Measurements from ENCODE around the gene SPDYE1.
"Not testable (repeated sequence)": the region's sequence is repeated elsewhere in the genome, so short reads cannot be mapped to it uniquely, and the experiment has no call there.

Gene SPDYE1

GRCh38 chr7:43997532-43997931 lies at the start of gene SPDYE1:
Gene SPDYE1, plus strand, starts transcription at chr7:43997897. Its CDS starts 2,053 bp downstream, at chr7:43999950.
- H3K4me3 ChIP-seq; H3K27me3 ChIP-seq; H3K4me1 ChIP-seq; intact Hi-C loops (cut with DNase I; ENCODE audit: low total_unique reads); DNase-seq; H3K9me3 ChIP-seq; H3K36me3 ChIP-seq; H3K27ac ChIP-seq: not testable (repeated sequence)

DNA sequence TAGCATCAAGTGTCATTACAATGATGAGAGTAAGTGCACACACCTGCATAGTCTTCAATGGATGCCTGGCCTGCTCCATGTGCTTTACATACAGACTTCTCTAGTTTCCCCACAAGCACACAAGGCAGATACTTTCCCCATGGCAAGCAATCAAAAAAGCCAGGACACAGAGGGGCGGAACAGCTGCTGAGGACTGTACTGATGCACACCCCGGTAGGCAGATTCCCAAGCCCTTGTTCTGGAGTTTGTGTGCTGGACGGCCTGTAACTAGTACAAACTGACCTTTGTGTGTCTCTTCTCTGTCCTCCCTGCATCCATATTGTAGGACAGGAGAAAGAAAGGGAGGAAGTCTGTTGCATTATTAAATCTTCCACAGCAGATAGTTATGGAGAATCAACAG lies 45.7 kb upstream of the SPDYE1 start:
- TF ChIP-seq, protein P1, sequence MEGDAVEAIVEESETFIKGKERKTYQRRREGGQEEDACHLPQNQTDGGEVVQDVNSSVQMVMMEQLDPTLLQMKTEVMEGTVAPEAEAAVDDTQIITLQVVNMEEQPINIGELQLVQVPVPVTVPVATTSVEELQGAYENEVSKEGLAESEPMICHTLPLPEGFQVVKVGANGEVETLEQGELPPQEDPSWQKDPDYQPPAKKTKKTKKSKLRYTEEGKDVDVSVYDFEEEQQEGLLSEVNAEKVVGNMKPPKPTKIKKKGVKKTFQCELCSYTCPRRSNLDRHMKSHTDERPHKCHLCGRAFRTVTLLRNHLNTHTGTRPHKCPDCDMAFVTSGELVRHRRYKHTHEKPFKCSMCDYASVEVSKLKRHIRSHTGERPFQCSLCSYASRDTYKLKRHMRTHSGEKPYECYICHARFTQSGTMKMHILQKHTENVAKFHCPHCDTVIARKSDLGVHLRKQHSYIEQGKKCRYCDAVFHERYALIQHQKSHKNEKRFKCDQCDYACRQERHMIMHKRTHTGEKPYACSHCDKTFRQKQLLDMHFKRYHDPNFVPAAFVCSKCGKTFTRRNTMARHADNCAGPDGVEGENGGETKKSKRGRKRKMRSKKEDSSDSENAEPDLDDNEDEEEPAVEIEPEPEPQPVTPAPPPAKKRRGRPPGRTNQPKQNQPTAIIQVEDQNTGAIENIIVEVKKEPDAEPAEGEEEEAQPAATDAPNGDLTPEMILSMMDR (IDR thresholded peaks at IDR 0.05), result no peak
- Histone ChIP-seq H3K27ac (no peak overlapping the region), H3K36me3 (peaks cover 44 to 76% (median 69%) of the 10 kb centered on the region in 3 donors), H3K4me3 (no peak overlapping the region), H3K27me3 (no peaks in the 10 kb centered on the region), H3K9me3 (no peaks in the 10 kb centered on the region), H3K4me1 (no peaks in the 10 kb centered on the region)
- no peak for DNase-seq
- intact Hi-C loops (cut with DNase I; ENCODE audit: low total_unique reads), result no loop called here

DNA sequence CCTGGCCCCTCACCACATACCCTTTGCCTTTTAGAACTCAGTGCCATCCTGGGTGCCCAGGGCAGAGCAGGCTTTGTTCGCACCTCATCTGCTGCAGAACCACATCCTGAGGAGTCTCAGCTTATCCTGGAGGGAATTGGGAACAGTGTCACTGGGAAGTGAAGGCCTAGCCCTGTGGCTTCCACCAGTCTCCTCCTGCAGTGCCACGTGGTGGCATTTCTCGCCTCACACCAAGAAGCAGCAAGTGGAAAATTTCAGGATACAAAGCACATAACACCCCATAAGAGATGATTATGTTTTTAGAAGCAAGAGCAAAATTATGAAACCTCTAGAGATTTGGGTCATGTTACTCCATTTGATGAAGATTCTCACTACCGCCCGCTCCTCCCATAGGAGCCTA lies 44.6 kb upstream of the SPDYE1 start:
- Histone ChIP-seq H3K36me3 (peaks cover 36 to 68% (median 60%) of the 10 kb centered on the region in 3 donors), H3K27ac (no peak overlapping the region), H3K9me3 (no peaks in the 10 kb centered on the region), H3K4me1 (no peaks in the 10 kb centered on the region), H3K27me3 (no peaks in the 10 kb centered on the region), H3K4me3 (no peak overlapping the region)
- intact Hi-C loops (cut with DNase I; ENCODE audit: low total_unique reads), result no loop called here
- peak in 1 of 2 donors; percentile 42 for DNase-seq
- TF ChIP-seq, protein P1 (IDR thresholded peaks at IDR 0.05), result no peak

- Histone ChIP-seq H3K36me3 (peaks cover 31 to 59% (median 44%) of the 10 kb centered on the region in 3 donors), H3K4me1 (no peaks in the 10 kb centered on the region), H3K4me3 (no peak overlapping the region), H3K9me3 (no peaks in the 10 kb centered on the region), H3K27ac (no peak overlapping the region), H3K27me3 (no peaks in the 10 kb centered on the region)
- intact Hi-C loops (cut with DNase I; ENCODE audit: low total_unique reads), result no loop called here
- TF ChIP-seq, protein P1 (IDR thresholded peaks at IDR 0.05), result peak; percentile 25 to 28
- DNase-seq, result peak in 1 of 2 donors; percentile 31
Measured at GRCh38 chr7:43954524-43955228, 43.0 kb upstream of the SPDYE1 start.

- TF ChIP-seq, protein P1 (IDR thresholded peaks at IDR 0.05), result no peak
- Histone ChIP-seq H3K9me3 (no peaks in the 10 kb centered on the region), H3K4me1 (no peaks in the 10 kb centered on the region), H3K27ac (no peak overlapping the region), H3K4me3 (no peak overlapping the region), H3K27me3 (no peaks in the 10 kb centered on the region), H3K36me3 (peaks cover 21 to 57% (median 34%) of the 10 kb centered on the region in 3 donors)
- intact Hi-C loops (cut with DNase I; ENCODE audit: low total_unique reads), result no loop called here
- peak in 1 of 2 donors; percentile 11 for DNase-seq
Measured at GRCh38 chr7:43956027-43956426, 41.7 kb upstream of the SPDYE1 start.

GRCh38 chr7:43960933-43961332 lies 36.8 kb upstream of the SPDYE1 start:
- no peak for DNase-seq
- peaks cover 4 to 43% (median 11%) of the 10 kb centered on the region in 3 donors for H3K36me3 ChIP-seq
- H3K9me3 ChIP-seq, result no peaks in the 10 kb centered on the region
- TF ChIP-seq, protein P1 (IDR thresholded peaks at IDR 0.05), result no peak
- no peak overlapping the region for H3K27ac ChIP-seq
- H3K4me3 ChIP-seq, result no peak overlapping the region
- intact Hi-C loops (cut with DNase I; ENCODE audit: low total_unique reads), result no loop called here
- H3K4me1 ChIP-seq, result no peaks in the 10 kb centered on the region
- H3K27me3 ChIP-seq, result no peaks in the 10 kb centered on the region

GRCh38 chr7:43966392-43966791 lies 31.3 kb upstream of the SPDYE1 start:
- H3K27ac ChIP-seq; intact Hi-C loops (cut with DNase I; ENCODE audit: low total_unique reads); DNase-seq; H3K4me1 ChIP-seq; H3K4me3 ChIP-seq; H3K9me3 ChIP-seq; H3K27me3 ChIP-seq: not testable (repeated sequence)
- peaks cover 4 to 27% (median 10%) of the 10 kb centered on the region in 3 donors for H3K36me3 ChIP-seq

DNA sequence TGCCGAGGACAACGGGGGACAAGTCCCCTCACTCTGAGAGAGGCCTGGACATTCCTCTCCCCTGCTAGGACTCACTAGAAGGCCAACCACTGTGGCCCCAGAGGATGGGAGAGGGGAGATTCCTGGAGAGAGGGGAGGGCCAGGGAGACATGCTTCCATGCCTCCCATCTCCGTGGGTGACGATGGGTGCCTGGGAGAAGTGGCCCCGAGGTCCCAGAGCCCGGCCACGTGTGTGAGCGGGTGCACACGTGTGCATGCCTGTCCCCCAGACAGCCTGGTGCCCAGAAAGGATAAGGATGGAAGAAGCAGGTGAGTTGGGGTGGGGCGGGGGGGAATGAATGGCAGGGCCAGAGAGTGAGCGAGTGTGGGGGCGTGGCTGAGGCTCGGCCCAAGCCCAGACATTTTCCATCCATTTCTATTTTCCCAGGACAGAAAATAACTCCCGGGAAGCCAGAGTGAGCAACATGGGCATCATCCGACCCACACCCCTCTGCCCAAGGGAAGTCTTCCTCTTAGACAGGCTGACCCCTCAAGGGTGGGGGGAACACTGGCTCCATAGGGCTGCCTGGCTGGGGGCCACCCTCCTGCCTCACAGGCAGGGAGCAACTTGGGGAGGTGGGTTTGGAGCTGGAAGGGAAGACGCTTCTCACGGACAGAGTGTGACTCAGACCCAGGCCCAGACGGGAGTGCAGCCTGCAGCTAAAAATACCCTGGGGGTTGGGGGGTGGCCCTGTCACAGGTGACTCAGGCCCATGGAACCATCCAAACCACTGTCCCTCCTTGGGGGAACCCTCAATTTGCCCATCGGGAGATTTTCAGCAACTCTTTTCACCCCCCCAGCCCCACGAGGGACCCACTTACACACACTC lies 29.3 kb upstream of the SPDYE1 start:
- H3K9me3 ChIP-seq; H3K4me3 ChIP-seq; H3K27me3 ChIP-seq; H3K27ac ChIP-seq; H3K4me1 ChIP-seq; DNase-seq; intact Hi-C loops (cut with DNase I; ENCODE audit: low total_unique reads): not testable (repeated sequence)
- peaks cover 4 to 20% (median 6%) of the 10 kb centered on the region in 3 donors for H3K36me3 ChIP-seq
